Measurements from ENCODE around the gene ITPK1. TPM values are rescaled to one million over a fixed set of nuclear protein-coding genes. Genes with fewer than 3 reads are reported as not detected.

Gene ITPK1
- total and polyA plus RNA-seq, 8 donors, result 17.8 to 46.3 (median 28.9) TPM

DNA sequence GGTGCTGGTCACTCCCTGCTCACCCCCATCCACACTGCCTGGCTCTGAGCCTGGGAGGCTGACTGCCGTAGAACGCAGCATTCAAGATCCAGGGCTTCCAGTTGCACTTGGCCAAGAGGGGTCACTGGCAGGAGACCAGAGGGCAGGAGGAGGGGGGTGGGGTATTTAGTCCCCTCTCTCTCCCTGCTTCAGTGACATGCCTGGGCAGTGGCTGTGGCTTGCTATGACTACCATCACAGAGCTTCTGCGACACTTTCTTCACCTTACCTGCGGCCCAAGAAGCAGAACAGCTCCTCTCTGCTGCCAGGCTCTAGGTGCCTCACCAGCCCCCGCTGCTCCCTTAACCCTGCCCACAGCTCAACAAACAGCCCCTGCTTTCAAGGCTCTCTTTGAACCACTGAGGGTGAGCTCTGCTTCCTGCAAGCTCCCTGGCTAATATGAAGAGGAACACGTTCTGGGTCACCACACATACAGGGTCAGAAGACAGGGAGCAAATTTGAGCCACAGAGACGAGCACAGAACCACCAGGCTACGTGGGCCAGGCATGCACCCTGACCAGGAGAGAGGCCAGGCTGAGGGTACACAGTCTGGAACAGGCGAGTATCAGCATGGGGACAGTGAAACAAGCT, 55.7 kb downstream of the ITPK1 start:
- TF ChIP-seq EP300 (IDR thresholded peaks at IDR 0.05) (no peak), CTCF (IDR thresholded peaks at IDR 0.05) (no peak), POLR2AphosphoS5 (IDR thresholded peaks at IDR 0.05) (no peak), POLR2A (IDR thresholded peaks at IDR 0.05) (no peak)
- no peak overlapping the region for H3K4me3 ChIP-seq
- H3K27ac ChIP-seq, result no peak overlapping the region
- DNase-seq, result no peak
- H3K36me3 ChIP-seq, result no peaks in the 10 kb centered on the region
- no peaks in the 10 kb centered on the region for H3K9me3 ChIP-seq
- intact Hi-C loops (cut with DNase I; ENCODE audit: low total_unique reads), result no loop called here
- no peaks in the 10 kb centered on the region for H3K27me3 ChIP-seq
- WGBS, 5 donors, result 53 to 66% (median 60%) methylated on average over 9 of the region's 9 CpGs
- H3K4me1 ChIP-seq, result peaks cover 19 to 74% (median 40%) of the 10 kb centered on the region in 4 donors

DNA sequence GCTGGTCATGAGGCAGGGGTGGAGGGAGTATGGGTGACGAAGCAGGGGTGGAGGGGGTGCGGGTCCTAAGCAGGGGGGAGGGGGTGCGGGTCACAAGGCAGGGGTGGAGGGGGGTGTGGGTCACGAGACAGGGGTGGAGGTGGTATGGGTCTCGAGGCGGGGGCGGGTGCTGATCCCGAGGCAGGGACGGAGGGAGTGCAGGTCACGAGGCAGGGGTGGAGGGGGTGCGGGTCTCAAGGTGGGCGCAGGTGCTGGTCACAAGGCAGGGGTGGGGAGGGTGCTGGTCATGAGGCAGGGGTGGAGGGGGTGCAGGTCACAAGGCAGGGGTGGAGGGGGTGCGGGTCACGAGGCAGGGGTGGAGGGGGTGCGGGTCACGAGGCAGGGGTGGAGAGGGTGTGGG, 56.5 kb downstream of the ITPK1 start:
- Histone ChIP-seq H3K4me3 (no peak overlapping the region), H3K36me3 (no peaks in the 10 kb centered on the region), H3K4me1 (peaks cover 17 to 68% (median 36%) of the 10 kb centered on the region in 4 donors), H3K27me3 (no peaks in the 10 kb centered on the region), H3K27ac (no peak overlapping the region), H3K9me3 (no peaks in the 10 kb centered on the region)
- intact Hi-C loops (cut with DNase I; ENCODE audit: low total_unique reads), result no loop called here
- DNase-seq, result no peak
- 90 to 98% (median 96%) methylated on average over 10 to 16 of the region's 16 CpGs for WGBS, 5 donors
- TF ChIP-seq POLR2A (IDR thresholded peaks at IDR 0.05), result no peak
- no peak for TF ChIP-seq POLR2AphosphoS5 (IDR thresholded peaks at IDR 0.05)
- TF ChIP-seq CTCF (IDR thresholded peaks at IDR 0.05), result no peak

DNA sequence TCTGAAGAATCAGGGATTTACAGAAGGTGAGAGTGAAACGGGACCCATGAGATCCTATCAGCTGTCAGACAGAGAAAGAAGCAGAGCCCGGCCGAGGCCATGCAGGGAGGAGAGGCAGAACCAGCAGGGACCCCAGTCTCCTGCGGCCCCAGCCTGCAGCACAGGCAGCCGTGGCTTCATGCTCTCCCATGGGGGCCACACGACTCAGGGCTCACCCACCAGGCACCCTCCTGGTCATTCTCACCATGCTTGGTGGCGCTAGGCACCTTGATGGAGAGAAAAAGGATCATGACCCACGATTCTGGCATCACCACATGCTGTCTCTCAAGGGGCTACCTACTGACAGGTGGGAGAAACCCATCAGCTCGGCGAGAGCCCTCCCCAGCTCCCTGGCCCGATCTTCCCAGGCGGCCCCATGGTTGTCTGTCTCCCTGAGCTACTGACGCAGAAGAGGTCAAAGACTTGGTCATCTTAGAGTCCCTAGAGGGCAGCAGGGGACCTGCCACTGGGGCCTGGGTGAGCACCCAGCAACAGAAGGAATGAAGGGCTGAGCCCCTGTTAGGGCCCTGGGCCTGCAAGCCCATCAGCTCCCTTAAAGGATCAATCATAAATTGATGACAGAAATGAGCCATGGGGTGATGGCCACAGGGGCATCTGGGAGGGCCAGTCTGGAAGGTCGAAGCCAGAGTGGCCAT, 58.0 kb downstream of the ITPK1 start:
- Histone ChIP-seq H3K4me3 (no peak overlapping the region), H3K27ac (peak overlapping the region in 2 of 5 donors; percentile 55 to 62), H3K9me3 (no peaks in the 10 kb centered on the region), H3K4me1 (peaks cover 17 to 61% (median 31%) of the 10 kb centered on the region in 4 donors), H3K27me3 (no peaks in the 10 kb centered on the region), H3K36me3 (no peaks in the 10 kb centered on the region)
- TF ChIP-seq POLR2A (IDR thresholded peaks at IDR 0.05) (no peak), EP300 (IDR thresholded peaks at IDR 0.05) (no peak), CTCF (IDR thresholded peaks at IDR 0.05) (no peak)
- intact Hi-C loops (cut with DNase I; ENCODE audit: low total_unique reads), result no loop called here
- no peak for DNase-seq
- 91 to 97% (median 94%) methylated on average over 13 to 14 of the region's 14 CpGs for WGBS, 5 donors

DNA sequence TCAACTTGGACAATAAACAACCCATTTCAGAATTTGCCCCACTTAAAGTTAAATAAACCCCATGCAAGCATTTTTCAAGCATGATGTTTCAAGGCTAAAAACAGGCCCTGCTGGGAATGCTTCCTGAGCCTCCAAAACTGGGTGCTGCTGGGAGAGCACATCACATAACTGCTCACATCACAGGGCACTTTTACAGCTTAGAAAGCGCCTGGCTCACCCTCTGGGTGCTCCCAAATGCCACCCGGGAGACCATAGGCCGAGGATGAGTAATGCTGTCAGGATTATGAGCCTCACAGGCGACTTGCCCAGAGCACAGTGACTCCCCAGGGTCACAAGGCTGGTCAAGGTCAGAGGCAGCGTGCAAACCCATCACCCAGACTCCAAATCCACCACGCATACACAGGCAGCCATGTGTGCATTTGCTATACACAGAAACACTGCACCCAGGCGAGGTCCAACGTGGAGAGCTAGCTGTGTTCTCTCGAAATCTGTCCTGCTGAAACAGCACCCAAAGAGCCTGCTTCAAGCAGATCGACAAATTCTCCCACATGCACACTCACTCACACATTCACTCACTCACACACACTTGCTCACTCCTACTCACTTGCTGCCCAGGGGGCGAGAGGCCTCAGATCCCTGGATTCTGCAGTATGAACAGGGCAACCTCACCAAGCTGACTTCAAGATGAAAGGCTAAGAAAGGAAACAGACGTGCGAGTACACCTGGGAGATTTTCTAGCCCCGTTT, 58.7 kb downstream of the ITPK1 start:
- TF ChIP-seq POLR2A (IDR thresholded peaks at IDR 0.05) (no peak), EP300 (IDR thresholded peaks at IDR 0.05) (no peak), CTCF (IDR thresholded peaks at IDR 0.05) (no peak), POLR2AphosphoS5 (IDR thresholded peaks at IDR 0.05) (no peak)

More for the DNA sequence above, 58.7 kb downstream of the ITPK1 start:
- no peaks in the 10 kb centered on the region for H3K27me3 ChIP-seq
- H3K36me3 ChIP-seq, result no peaks in the 10 kb centered on the region
- DNase-seq, result no peak
- WGBS, 5 donors, result 73 to 86% (median 81%) methylated on average over 12 to 14 of the region's 14 CpGs
- H3K4me3 ChIP-seq, result no peak overlapping the region
- peaks cover 17 to 56% (median 28%) of the 10 kb centered on the region in 4 donors for H3K4me1 ChIP-seq
- peak overlapping the region in 3 of 5 donors; percentile 9 to 62 (median 55) for H3K27ac ChIP-seq
- intact Hi-C loops (cut with DNase I; ENCODE audit: low total_unique reads), result no loop called here
- no peaks in the 10 kb centered on the region for H3K9me3 ChIP-seq

Data from stomach (tissue), 9 donors.